Right lobe of liver (tissue), 6 donors: ENCODE results near the gene ECT2. TPM values are rescaled to one million over a fixed set of nuclear protein-coding genes. Genes with fewer than 3 reads are reported as not detected.
"Not testable (repeated sequence)": the region's sequence is repeated elsewhere in the genome, so short reads cannot be mapped to it uniquely, and the experiment has no call there.

Experiments used
- ATAC-seq, 4 donors: fragments of 200-7000 bp; cut with Tn5 transposase; one replicate each; pipeline ENCODE4 v1.9.1; 2020; ENCODE audit warnings: mild to moderate bottlenecking in 4 of 4, moderate library complexity in 4 of 4
- DNase-seq, 3 donors: peaks; one replicate each; pipeline ENCODE4 v3.0.0-alpha.2; 2020
- H3K27ac ChIP-seq, 3 donors: fragments of 200-600 bp; one replicate each; pipeline ENCODE4 v1.8.0; 2022
- H3K27me3 ChIP-seq, 2 donors: fragments of 200-600 bp; one replicate each; pipeline ENCODE4 v1.8.0; 2022
- H3K36me3 ChIP-seq, 4 donors: fragments of 200-600 bp; sonication (generic) in 1 of 4; one replicate each; pipeline versions ENCODE4 v1.5.1 to v1.8.0; 2017 to 2022; ENCODE audit warnings: control low read depth in 1 of 4
- H3K4me1 ChIP-seq, 4 donors: fragments of 200-600 bp; sonication (generic) in 1 of 4; one replicate each; pipeline versions ENCODE4 v1.5.1 to v1.8.0; 2017 to 2022; ENCODE audit warnings: control low read depth in 1 of 4
- H3K4me3 ChIP-seq, 3 donors: fragments of 200-600 bp; one replicate each; pipeline ENCODE4 v1.8.0; 2022
- H3K9me3 ChIP-seq, 4 donors: fragments of 200-600 bp; sonication (generic) in 1 of 4; one replicate each; pipeline versions ENCODE4 v1.5.1 to v1.8.0; 2017 to 2022; ENCODE audit warnings: control low read depth in 1 of 4
- POLR2A ChIP-seq: fragments of 450-650 bp; IDR thresholded peaks from one replicate; pipeline ENCODE4 v1.6.1; 2017; ENCODE audit warnings: antibody characterized with exemption, mild to moderate bottlenecking
- WGBS: methylation state at CpG from one replicate; pipeline ENCODE4 v1.1.6; 2018; ENCODE audit warnings: low coverage, low lambda C conversion rate; ENCODE audit not compliant: insufficient coverage; ENCODE audit errors: missing lambda C conversion rate; 5-methylcytosine and 5-hydroxymethylcytosine counted together
- intact Hi-C, 2 donors: fragments of 100-400 bp; cut with DNase I; formaldehyde crosslinking; loops; one replicate each; pipeline versions ENCODE4 v1.11.2 to v1.14.1; 2022
- total RNA-seq, 6 experiments: library from RNA; depleted of rRNA in 2 of 6; stranded (reverse); fragments of >200 nt in 2 of 6; fragmentation: NEBNext Ultra II Directional in 3 of 6; extraction: Animal tissue kit (Norgen Biotek cat#: 25700) in 3 of 6; gene quantifications; one replicate each; pipeline versions ENCODE4 v1.1.0 to v1.2.4, GENCODE V29; 2016 to 2023
- TF ChIP-seq, protein P1 (sequence below), 4 donors: fragments of 200-600 bp in 3 of 4; fragments of 450-650 bp in 1 of 4; IDR thresholded peaks; one replicate each; pipeline versions ENCODE4 v1.5.1 to v1.8.0; 2016 to 2022; ENCODE audit warnings: antibody characterized with exemption in 4 of 4, mild to moderate bottlenecking in 2 of 4
- donor health status: DM: no; HTN: yes; CAD: no.
- donor health status: DM: no; HTN: no; CAD: no.
- donor health status: DM: no; HTN: no; CAD: no.
- donor health status: DM: no; HTN: yes; CAD: no.
- donor health status: DM: no; HTN: yes; CAD: no.

ECT2 gene
- total RNA-seq, 6 experiments from 2014 or later, result 1.5 to 7.8 (median 3.8) TPM

DNA sequence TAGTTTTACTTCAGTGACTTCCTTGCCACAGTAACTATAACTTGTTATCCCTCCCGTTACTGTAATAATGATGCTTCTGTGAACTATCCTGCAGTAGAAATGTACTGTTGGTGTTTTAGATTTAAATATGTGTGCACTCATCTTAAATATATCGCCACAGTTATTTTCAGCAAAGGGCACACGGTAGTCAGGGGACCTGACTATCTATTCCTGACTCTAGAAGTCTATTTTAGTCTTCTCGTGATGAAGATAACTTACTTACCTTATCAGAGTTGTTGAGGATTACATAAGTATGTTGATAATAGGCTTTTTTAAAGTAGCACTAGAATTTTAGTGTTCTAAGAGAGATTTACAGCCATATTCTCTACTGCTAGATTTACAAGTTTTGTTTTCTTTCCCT, 65.3 kb downstream of the ECT2 start:
- no peak for DNase-seq
- intact Hi-C loops, result no loop called here
- Histone ChIP-seq H3K9me3 (no peaks in the 10 kb centered on the region), H3K4me3 (no peak overlapping the region), H3K36me3 (no peaks in the 10 kb centered on the region), H3K4me1 (no peaks in the 10 kb centered on the region), H3K27me3 (no peaks in the 10 kb centered on the region), H3K27ac (no peak overlapping the region)
- no peak for ATAC-seq
- WGBS, result 77% methylated on average over 3 of the region's 4 CpGs
- TF ChIP-seq POLR2A, result no peak
- TF ChIP-seq, protein P1, sequence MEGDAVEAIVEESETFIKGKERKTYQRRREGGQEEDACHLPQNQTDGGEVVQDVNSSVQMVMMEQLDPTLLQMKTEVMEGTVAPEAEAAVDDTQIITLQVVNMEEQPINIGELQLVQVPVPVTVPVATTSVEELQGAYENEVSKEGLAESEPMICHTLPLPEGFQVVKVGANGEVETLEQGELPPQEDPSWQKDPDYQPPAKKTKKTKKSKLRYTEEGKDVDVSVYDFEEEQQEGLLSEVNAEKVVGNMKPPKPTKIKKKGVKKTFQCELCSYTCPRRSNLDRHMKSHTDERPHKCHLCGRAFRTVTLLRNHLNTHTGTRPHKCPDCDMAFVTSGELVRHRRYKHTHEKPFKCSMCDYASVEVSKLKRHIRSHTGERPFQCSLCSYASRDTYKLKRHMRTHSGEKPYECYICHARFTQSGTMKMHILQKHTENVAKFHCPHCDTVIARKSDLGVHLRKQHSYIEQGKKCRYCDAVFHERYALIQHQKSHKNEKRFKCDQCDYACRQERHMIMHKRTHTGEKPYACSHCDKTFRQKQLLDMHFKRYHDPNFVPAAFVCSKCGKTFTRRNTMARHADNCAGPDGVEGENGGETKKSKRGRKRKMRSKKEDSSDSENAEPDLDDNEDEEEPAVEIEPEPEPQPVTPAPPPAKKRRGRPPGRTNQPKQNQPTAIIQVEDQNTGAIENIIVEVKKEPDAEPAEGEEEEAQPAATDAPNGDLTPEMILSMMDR (IDR thresholded peaks at IDR 0.05), result no peak

DNA sequence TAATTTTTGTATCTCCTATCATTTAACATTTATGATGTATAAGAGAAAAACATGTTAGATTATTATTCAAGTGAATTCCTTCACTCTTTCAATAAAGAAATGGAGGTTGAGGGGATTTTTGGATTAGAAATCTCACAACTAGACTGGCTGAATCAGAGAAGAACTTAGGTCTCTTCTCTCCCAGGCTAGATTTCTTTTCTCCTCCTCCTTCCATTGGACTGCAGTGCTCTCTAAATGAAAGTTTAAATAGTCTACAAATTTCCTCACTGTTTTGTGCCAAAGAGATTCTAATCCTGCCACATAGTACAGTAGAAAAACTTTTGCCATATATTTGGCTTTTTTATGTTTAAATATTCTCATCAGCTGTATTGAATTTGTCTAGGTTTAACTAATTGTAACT, 65.8 kb downstream of the ECT2 start:
- Histone ChIP-seq H3K27me3 (no peaks in the 10 kb centered on the region), H3K4me1 (no peaks in the 10 kb centered on the region), H3K4me3 (no peak overlapping the region), H3K9me3 (no peaks in the 10 kb centered on the region), H3K36me3 (no peaks in the 10 kb centered on the region), H3K27ac (no peak overlapping the region)
- no peak for ATAC-seq
- intact Hi-C loops, result no loop called here
- no peak for TF ChIP-seq POLR2A
- TF ChIP-seq, protein P1 (IDR thresholded peaks at IDR 0.05), result no peak
- DNase-seq, result no peak

GRCh38 chr3:172816968-172817367, 66.4 kb downstream of the ECT2 start:
- Histone ChIP-seq H3K4me3 (no peak overlapping the region), H3K27ac (no peak overlapping the region), H3K36me3 (no peaks in the 10 kb centered on the region), H3K4me1 (no peaks in the 10 kb centered on the region), H3K9me3 (no peaks in the 10 kb centered on the region), H3K27me3 (no peaks in the 10 kb centered on the region)
- DNase-seq (no peak), ATAC-seq (no peak)
- TF ChIP-seq, protein P1 (IDR thresholded peaks at IDR 0.05), result no peak
- no peak for TF ChIP-seq POLR2A
- intact Hi-C loops, result no loop called here
- WGBS, result 73% methylated on average over 2 of the region's 2 CpGs

GRCh38 chr3:172820492-172820891, 70.0 kb downstream of the ECT2 start:
- H3K9me3 ChIP-seq, result no peaks in the 10 kb centered on the region
- no peaks in the 10 kb centered on the region for H3K36me3 ChIP-seq
- no peaks in the 10 kb centered on the region for H3K27me3 ChIP-seq
- intact Hi-C loops, result no loop called here
- TF ChIP-seq, protein P1 (IDR thresholded peaks at IDR 0.05), result no peak
- no peak for TF ChIP-seq POLR2A
- no peak for DNase-seq
- ATAC-seq, result no peak
- H3K27ac ChIP-seq, result no peak overlapping the region
- WGBS, result 60% methylated on average over 2 of the region's 2 CpGs
- H3K4me3 ChIP-seq, result no peak overlapping the region
- H3K4me1 ChIP-seq, result no peaks in the 10 kb centered on the region

GRCh38 chr3:172824229-172824628, 73.7 kb downstream of the ECT2 start:
- ATAC-seq, result no peak
- no peak overlapping the region for H3K4me3 ChIP-seq
- no peaks in the 10 kb centered on the region for H3K27me3 ChIP-seq
- H3K9me3 ChIP-seq, result no peaks in the 10 kb centered on the region
- intact Hi-C loops, result no loop called here
- H3K27ac ChIP-seq, result no peak overlapping the region
- no peak for DNase-seq
- H3K4me1 ChIP-seq, result no peaks in the 10 kb centered on the region
- H3K36me3 ChIP-seq, result no peaks in the 10 kb centered on the region
- WGBS, result 83% methylated on average over 2 of the region's 2 CpGs
- no peak for TF ChIP-seq POLR2A
- TF ChIP-seq, protein P1 (IDR thresholded peaks at IDR 0.05), result no peak

DNA sequence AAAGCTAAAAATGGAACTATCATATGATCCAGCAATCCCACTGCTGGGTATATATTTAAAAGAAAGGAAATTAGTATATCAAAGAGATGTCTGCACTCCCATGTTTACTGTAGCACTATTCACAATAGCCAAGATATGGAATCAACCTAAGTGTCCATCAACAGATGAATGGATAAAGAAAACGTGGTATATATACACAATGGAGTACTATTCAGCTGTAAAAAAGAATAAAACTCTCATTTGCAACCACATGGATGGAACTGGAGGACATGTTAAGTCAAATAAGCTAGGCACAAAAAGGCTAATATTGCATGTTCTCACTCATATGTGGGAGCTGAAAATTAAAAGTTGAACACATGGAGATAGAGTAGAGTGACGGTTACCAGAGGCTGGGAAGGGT, 76.7 kb downstream of the ECT2 start:
- H3K27ac ChIP-seq, intact Hi-C loops, H3K36me3 ChIP-seq, H3K4me3 ChIP-seq, DNase-seq, H3K4me1 ChIP-seq, H3K27me3 ChIP-seq, H3K9me3 ChIP-seq, ATAC-seq: not testable (repeated sequence)
- WGBS, result 92% methylated on average over 2 of the region's 2 CpGs
